DLD1 (cell line): ENCODE data around the gene STIMATE.

ENCODE experiments used
- in situ Hi-C: cut with HindIII; loops from 2 replicates; pipeline ENCODE4 v1.10.0; 2017; ENCODE audit warnings: low sequenced_read_pairs

STIMATE gene

DNA sequence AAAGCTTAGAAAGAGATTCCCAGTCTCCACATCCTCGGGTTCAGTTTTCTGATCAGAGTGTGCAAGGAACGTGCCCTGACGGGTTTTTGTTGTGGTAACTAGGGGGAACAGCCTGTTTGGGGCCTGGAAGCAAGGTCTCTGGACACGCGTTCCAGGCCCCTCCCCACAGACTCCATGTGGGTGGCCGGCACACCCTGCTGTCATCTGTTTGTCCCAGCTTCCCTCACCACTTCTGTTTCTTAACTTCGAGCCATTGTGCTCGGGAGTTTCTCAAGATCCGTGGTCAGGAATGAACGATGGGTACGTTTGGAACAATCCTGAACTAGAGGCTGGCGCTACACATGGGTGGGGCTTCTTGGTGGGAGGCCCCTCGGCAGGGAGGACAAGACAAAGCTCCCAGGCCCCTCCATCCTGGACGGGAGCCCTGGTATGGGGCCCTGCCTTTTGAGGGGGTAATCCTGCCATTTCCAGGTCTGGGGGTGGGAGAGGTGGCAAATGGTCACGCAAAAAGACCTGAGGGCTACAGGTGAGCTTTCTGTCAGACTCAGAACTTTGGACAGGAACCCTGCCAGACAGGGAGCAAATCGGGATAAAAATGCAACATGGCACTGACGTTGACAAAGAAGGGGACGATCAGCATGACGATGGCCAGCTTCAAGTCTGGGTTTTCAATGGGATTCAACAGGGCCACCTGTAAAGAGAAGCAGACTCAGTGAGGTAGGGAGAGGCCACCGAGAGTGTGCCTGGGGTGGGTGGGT is 54.1 kb downstream of the STIMATE start:
- in situ Hi-C loops = no loop called here

DNA sequence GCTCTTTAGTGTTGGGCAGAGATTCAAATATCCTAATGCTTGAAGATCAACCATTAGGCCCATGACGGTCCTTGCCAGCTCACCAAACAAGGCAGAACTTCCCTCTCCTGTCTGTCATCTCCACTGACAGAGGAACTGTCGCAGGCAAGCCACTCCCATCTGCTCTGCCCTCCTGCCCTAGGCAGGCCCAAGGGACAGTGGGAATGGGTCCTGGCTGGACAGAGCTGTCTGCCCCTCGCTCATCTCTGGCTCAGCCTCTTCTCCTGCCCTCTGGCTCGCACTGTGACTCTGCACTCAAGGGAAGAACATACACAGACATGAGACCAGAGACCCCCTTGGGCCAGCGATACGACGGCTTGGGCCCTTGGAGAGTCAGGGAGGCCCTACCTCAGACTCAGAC is 54.9 kb downstream of the STIMATE start:
- in situ Hi-C loops = no loop called here

DNA sequence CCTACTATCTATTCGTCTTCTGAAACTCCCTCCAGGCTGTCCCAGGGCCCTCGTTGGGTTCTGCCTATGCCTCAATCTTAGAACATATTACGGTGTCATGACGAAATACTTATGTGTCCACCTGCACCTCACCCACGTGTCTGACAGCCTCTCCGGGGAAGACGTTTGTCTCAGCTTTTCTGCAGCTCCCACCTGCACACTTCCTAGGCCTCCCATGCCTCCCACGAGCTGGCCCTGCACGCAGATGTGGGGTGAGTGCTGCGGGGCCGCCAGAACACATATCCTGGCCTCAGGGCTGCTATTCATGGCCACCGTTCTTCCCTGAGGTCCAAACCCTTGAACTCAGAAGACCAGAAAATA is 55.4 kb downstream of the STIMATE start:
- in situ Hi-C loops = no loop called here

DNA sequence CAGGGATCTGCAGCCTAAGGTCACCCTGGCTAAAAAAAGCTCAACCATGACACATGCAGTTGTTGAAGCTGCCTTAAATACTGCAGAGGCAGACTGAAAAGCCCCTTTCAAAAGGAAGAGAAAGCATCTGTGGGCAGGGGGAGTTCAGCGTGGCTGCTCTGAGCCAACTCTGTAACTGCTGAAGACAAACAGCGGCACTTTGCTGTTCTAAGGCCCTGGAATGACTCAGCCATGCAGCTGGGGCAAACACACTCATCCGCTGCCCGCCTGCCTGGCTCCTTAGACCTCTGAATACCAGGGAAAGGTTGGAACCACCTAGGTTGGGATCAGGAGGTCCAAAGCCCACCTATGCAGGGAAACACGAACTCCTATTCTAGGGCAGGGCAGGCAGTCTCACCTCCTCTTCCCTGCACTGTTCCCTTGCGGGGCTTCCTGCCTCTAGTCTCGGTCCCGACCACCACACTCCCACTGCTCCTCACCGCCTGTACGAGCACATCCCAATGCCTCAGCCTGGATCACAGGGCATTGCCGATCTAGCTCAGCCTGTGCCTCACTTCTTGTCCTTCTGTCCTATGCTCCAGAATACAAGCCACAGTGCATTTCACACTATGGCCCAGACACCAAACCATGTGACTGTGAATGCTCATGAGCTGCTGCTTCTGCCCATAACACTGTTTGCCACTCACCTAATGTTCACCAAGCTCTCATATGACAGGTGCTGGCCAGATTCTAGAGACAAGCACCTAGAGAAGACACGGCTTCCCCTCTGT is 56.0 kb downstream of the STIMATE start:
- in situ Hi-C loops = no loop called here

DNA sequence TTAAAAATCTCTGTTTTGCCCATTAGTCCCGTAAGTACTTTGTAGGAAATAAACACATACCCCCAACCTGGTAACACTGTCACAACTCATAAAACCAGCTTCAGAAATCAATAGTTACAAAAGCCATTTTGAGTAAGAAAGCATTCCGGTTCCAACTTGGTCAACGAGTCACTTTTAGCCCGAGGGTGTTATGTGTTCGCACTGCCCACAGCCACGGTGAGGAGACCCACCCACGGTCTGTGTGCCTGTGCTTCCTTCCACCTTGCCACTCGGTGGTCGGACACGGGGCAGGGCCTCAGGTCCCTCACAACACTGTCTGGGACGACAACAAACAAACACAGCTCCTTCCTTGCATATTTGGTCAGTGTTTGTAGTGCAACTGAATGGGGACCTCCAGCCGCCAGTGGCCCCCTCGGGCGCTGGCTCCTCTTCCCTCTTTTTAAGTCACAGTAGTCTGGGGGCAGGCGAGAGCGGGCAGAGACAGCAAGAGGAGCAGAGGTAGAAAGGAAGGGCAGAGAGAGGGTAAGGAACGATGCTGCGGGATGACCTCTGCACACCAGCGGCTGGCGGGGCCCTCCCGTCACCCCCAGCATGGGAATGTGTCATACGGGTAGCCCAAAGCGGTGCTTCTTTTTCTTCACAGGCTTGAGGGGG is 57.3 kb downstream of the STIMATE start:
- in situ Hi-C loops = loop anchor here (5.0 kb wide), 1 partner anchor 87 kb away; no protein-coding TSS in a partner anchor

DNA sequence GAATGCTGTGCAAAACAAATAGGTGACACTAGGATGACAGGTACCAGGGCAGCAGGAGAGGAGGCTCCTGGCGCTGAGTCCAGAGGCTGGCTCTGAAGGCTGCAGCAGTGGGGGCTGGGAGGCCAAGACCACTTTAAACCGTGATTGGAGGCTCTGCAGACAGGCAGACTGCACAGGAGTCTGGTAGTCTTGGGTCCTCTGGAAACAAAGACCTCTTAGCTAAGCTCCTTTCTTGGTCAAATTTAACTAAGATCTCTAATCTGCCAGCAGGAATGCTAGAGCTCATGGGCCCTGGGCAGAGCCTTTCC is 58.1 kb downstream of the STIMATE start:
- in situ Hi-C loops = loop anchor here (5.0 kb wide), 1 partner anchor 88 kb away; no protein-coding TSS in a partner anchor

DNA sequence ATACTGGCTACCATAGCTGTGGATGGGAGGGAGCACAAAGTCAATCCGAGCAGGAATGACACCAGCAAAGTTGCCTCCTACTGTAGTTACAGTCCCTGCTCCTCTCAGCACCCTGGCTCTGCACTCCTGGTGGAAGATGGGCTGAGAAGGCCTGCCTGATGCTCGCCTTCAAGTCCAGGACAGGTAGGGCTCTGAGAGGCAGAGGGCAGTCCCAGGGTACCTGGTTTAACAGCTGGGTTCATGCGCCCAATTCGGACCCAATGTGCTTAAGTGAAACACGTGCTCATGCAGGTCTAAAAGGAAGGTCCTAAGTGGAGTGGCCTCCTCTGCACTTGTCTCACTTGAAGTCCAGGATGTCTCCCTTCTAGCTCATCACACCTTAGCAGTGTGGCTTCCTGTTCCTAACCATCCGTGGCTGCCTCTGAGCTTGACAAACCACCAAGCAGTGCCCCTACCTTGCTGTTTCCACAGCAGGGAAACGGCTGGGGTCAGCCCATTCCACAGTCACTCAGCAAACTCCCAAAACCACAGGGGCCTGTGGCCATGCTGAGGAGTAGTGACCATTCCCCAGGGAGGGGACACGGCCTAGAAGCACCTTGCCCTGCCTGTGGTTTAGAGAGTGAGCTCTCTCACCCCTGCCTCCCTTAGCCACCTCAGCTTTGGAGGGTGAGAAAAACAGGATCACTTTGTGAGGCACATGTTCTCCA is 58.6 kb downstream of the STIMATE start:
- in situ Hi-C loops = loop anchor here (5.0 kb wide), 1 partner anchor 89 kb away; no protein-coding TSS in a partner anchor

DNA sequence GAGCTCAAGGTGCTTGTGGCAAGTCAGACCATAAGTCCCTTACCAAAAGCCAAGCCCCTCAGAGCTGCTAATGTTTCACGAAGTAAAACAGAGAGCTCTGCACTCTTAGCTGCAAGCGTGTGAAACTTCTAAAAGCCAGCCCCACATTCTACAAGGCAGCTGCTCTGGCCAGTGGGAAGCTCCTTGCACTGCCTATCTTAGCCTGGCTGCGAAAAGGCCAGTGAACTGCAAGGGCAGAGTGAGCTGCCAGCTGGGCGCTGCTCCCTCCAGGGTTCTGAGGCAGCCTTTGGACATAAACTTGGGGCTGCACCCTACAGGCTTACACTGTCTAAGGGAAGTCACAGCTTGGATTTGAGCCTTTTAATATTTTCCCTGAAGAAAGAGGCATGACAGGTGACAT is 60.4 kb downstream of the STIMATE start:
- in situ Hi-C loops = loop anchor here (5.0 kb wide), 1 partner anchor 90 kb away; no protein-coding TSS in a partner anchor

DNA sequence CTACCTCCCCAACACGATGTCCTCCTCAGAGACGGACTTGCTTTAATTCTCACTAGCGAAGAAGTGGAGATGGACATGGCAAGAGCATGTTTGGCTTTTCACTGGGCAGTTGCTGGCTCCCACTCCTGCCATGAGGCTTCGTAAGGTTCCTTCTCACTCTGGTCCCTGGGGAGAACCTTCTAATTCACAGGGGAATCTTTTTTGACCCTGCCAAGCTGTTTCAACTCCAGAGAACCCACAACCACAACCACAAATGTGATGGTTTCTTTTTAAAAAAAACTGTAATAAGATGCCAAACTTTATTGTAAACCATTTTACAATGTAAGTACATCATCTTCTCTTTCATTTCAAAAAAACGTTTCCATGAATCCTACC is 60.9 kb downstream of the STIMATE start:
- in situ Hi-C loops = loop anchor here (5.0 kb wide), 1 partner anchor 91 kb away; no protein-coding TSS in a partner anchor

DNA sequence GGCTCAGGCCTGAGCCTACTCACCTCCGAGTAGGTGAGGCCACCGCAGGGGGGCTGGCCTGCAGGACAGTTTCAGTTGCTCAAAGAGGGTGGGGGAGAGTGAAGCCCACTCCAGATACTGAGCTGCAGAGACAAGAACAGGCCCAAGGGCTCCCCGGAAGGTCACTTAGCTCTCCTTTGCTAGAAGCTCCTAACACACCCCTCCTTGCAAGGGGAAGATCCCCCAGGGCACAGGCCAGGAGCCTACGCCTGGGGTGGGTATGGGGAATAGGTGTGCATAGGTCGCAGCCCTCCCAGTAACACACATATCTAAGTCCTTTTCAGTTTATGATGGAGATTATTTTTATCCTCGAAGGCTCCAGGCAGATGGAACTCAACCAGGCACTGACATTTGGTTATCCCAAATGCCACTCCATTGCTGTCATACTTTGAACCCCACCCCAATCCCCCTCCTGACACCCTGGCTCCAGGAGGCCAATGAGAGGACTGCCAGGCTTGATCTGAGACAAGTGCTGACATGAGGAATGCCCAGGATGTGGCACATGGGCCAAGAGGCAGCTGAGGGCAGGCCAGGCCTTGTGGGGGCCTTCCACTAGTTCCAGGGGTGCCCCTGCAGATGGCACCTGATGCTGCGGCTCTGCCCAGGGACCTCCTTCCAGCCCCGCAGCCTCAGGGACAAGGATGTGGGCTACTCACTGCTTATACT is 61.4 kb downstream of the STIMATE start:
- in situ Hi-C loops = loop anchor here (5.0 kb wide), 1 partner anchor 91 kb away; no protein-coding TSS in a partner anchor

DNA sequence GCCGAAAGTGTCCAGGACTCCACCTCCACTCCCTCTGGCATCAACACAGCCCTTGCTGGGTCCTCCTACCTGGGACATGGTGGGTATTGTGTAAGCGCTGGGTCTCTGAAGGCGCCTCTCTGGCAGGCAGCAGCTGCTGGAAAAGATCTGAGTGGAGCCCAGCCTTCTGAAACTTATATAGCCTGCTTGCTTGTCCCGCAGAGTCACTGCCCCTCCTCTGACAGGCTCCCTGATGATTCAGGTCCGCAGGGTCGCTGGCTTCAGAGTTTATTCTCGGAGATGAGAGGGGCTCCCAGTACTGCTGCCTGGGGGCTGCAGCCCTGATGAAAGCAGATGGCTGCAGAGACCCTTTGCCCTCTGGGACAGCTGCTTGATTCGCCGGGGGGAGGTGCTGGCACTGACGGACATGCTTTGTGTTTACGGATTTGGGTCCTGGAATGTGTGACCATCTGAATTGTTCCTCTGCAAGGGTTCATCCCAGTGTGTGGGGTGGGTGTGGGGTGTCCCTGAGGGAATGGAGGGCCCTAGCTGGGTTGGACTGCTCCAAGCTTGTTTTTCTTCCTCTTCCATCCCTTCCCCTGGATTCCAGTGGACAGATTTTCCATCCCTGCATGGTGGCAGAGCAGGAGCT is 62.4 kb downstream of the STIMATE start, which contains the start of gene MUSTN1:
TSS of gene MUSTN1 (minus strand) at position 149 of the 631 bp plus-strand sequence. CDS start at position 78, 71 bp downstream.
- in situ Hi-C loops = loop anchor here (5.0 kb wide), 1 partner anchor 92 kb away; no protein-coding TSS in a partner anchor

DNA sequence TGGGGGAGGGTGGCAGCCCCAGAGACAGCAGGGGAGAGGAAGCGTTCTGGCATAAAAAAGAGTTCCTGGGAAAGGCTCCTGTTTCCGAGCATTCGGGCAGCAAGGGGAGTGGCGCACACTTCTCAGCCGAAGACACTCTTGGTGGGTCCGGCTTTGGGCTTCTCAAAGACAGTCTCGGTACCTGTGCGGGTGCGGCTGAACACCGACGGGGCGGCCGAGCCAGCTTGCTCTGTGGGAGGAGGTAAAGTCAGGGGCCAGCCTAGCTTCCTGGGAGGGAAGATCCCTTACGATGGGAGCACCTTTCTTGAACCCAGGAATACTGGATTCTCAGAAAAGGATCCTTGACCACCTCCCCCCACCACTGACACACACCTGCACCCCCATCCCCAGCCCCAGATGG is 64.1 kb downstream of the STIMATE start:
- in situ Hi-C loops = no loop called here

DNA sequence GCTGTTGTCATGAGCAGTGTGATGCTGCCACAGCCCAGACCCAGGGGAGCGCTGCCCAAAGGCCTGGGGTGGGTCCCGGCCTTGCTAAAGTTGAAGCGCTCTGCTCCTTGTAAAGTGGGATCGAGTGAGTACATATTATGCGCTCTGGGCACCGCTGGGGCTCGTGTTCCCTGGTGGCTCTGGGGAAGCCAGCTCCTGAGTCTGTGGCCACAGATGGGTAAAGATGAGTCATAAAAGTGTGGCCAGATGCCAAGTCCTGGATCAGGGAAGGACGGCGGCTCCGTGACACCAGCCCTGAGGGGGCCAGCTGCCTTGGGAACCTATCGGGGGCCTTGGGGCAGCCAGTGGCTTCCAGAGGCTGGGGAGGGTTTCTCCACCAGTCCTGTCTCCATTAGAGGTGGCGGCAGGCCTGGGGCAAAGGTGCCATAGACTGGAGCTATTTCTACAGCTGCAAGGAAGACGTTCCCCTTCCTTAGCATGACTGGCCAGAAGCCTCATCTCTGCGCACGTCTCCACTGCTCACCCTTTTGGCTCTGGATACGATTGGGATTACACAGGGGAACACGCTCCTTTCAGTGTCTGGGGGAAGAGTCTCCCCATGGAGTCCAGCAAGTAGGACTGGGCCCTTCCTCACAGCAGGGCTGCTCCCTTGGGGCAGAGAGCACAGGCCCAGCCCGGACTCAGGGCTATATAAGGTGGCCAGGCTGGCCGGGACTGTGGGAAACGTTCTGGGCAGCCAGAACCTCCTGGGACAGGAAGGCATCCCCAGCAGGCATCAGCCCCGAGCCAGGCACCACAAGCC is 65.6 kb downstream of the STIMATE start:
- in situ Hi-C loops = no loop called here

DNA sequence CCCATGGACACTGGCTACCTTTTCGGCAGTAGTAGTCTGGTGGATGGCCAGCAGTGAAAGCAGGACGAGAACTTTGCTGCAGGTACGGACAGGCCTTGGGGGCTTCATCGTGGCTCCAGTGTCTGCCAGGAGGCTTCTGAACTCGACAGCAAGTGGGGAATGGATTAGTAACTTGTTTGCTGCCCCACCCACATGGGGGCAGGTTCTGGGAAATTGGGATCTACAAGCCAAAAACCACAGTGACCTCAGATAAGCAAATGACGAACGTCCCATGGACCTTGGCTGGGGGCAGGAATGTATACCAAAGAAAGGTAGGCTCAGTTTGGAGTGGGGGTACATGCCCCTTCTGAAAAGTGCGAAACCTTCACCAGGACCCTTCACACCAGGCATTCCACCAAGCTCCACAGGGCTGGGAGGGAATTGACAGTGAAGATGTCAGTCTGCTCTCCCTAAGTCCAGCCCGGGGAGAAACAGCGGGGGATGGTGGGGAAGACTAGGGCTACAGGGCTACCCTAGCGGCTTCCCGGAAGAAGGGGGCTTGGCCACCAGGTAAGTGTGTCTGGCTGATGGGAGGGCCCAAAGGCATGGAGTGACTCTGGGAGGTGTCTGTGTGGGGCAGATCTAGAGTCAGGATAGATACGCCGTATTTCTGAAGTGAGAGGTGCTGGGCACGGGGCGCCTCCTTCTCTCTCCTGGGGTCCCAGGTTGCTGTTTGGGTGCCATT is 66.7 kb downstream of the STIMATE start, which contains the start of gene ITIH4:
TSS of gene ITIH4 (minus strand) at position 138 of the 724 bp plus-strand sequence. CDS start at position 108, 30 bp downstream.
- in situ Hi-C loops = no loop called here

DNA sequence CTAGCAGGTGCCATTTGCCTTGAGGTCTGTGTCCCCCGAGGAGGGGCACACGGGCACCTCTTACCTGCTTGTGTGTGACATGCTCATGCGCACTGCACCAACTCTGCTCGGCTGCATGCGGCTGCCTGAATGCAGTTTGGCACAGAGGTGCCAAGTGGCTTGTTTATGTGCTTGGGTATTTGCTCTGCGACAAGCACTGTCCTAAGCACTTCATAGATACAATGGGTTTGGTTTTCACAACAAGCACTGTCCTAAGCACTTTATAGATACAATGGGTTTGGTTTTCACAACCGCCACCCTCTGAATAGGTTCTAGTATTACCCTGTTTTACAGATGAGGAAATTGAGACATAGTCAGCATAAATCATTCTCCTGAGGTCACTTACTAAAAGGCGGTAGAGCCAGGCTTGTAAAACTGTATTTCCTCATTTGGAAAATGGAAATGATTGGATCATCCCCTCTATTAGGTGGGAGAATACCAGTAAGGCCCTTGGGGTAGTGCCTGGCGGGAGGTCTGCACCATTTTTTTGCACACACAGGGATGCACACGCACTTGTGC is 67.4 kb downstream of the STIMATE start:
- in situ Hi-C loops = no loop called here

DNA sequence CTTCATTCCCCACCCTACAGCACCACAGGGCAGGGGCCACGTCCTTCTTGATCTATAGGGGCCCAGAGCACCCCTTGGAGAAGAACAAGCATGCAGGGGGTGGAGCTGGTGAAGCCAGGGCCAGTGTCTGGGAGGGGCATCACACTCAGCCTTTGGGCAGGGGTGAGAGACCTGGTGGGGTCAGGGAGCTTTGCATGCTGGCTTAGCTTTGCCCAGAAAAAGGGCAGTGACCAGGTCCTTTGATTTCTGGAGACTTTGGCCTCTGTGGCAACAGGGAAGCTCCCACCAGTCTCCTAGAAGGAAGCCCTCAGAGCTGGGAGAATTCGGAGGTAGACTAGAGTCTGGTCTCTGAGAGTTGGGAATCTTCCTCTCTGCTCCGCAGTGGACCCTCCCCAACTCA is 67.9 kb downstream of the STIMATE start:
- in situ Hi-C loops = no loop called here

DNA sequence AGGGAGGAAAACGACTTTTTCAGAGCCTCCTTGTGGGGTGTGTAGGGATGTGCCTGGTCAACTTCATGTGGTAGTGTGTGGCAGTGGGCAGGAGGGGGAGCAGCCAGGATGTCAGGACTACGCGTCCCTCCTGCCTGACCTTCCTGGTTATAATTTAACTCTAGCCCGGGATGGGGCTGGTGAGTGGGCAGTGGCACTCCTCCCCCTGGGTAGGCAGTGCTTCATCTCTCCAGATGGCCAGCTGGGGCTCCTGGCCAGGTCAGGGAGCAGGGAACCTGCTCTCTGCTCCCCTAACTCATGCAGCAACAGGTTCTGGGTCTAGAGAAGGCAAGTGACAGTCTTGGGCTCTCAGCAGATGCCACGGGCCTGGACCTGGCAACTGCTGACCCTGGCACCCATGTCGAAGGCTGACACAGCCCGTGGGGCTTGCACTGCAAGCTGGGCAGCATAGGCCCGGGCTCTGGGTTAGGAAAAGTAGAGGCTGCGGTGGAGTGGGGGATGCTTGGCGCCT is 69.4 kb downstream of the STIMATE start:
- in situ Hi-C loops = no loop called here

DNA sequence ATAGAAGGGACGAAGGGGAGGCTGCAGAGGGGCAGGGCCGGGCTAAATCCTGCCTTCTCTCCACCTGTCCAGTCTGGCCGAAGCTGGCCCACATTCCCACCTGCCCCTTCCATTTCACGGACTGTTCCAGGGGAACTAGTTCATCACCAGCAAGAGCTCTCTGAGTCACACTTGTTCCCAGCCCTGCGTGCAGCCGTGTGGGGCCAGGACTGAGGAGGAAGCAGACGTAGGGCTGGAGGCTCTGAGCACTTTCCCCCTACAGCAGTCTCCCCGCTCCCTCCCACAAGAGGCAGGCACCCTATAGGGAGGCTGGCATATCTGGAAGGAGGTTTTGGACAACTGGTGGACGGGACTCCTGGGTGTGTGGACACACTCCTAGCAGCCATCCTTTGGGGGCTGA is 69.9 kb downstream of the STIMATE start:
- in situ Hi-C loops = no loop called here
